GM12878 (cell line): ENCODE measurements around the gene ADM2. TPM values are rescaled to one million over a fixed set of nuclear protein-coding genes. Genes with fewer than 3 reads are reported as not detected.

Source experiments
- ATAC-seq: fragments of 200-7000 bp; cut with Tn5 transposase; 3 replicates; pipeline ENCODE4 v1.9.1; 2020; ENCODE audit warnings: mild to moderate bottlenecking, moderate library complexity
- BruUV-seq: library from RNA; stranded (reverse); fragments of 400-500 nt; replicated peaks from 2 replicates; lab custom pipeline; 2021; lab: Mats Ljungman, UMichigan
- CTCF ChIA-PET: fragments of 300-600 bp; sonication (Branson Sonifier 250); formaldehyde crosslinking; extraction: SDS; loops from one replicate; lab custom pipeline; 2021; ENCODE audit warnings: inconsistent platforms; lab: Yijun Ruan, JAX
- POLR2A ChIA-PET: fragments of 350-600 bp; formaldehyde crosslinking; extraction: SDS; loops from one replicate; lab custom pipeline; 2021; ENCODE audit warnings: inconsistent platforms; lab: Charles Lee
- RAD21 ChIA-PET: fragments of 300-600 bp; sonication (Branson Sonifier 250); formaldehyde crosslinking; loops from one replicate; lab custom pipeline; 2023; ENCODE audit warnings: antibody characterized with exemption; ENCODE audit not compliant: unreplicated experiment; lab: Charles Lee
- SMC1A ChIA-PET: fragments of 300-600 bp; sonication (Branson Sonifier 250); formaldehyde crosslinking; loops from one replicate; lab custom pipeline; 2023; ENCODE audit not compliant: unreplicated experiment, uncharacterized antibody; lab: Charles Lee
- DNase-seq: peaks from one replicate; pipeline ENCODE4 v3.0.0-alpha.2; 2011; ENCODE audit warnings: low read depth, low spot score
- FAIRE-seq: peaks from 3 replicates; lab custom pipeline; 2011; peaks lifted over from hg19 to GRCh38; lab: Jason Lieb, UNC
- H2AFZ ChIP-seq: 2 replicates; pipeline ENCODE4 v1.6.0; 2011; ENCODE audit warnings: low read depth, low read length, control low read depth; ENCODE audit not compliant: control insufficient read depth
- H3K27ac ChIP-seq: 2 replicates; pipeline ENCODE4 v1.5.1; 2011; ENCODE audit warnings: control low read depth; ENCODE audit not compliant: control insufficient read depth, insufficient read depth
- H3K27me3 ChIP-seq, 2 experiments: replicated peaks in 1 of 2; 2 replicates each; pipeline versions ENCODE4 v1.6.0 to v1.6.1; 2011; ENCODE audit warnings: low read length in 1 of 2; ENCODE audit not compliant: control insufficient read depth in 2 of 2, insufficient read depth in 2 of 2
- H3K36me3 ChIP-seq, 2 experiments: 2 replicates each; pipeline ENCODE4 v1.5.1; 2011; ENCODE audit warnings: low read length in 1 of 2; ENCODE audit not compliant: control insufficient read depth in 2 of 2, insufficient read depth in 2 of 2
- H3K4me1 ChIP-seq: 2 replicates; pipeline ENCODE4 v1.6.1; 2011; ENCODE audit warnings: mild to moderate bottlenecking, low read length, moderate library complexity, mixed read lengths; ENCODE audit not compliant: control insufficient read depth, insufficient read depth
- H3K4me2 ChIP-seq: 2 replicates; pipeline ENCODE4 v1.6.0; 2011; ENCODE audit warnings: control low read depth; ENCODE audit not compliant: control insufficient read depth, insufficient read depth
- H3K4me3 ChIP-seq: fragments of 200-600 bp; sonication (generic); 2 replicates; pipeline ENCODE4 v1.5.1; 2016
- H3K79me2 ChIP-seq: 2 replicates; pipeline ENCODE4 v1.6.0; 2011; ENCODE audit warnings: low read length; ENCODE audit not compliant: control insufficient read depth, insufficient read depth
- H3K9ac ChIP-seq: 2 replicates; pipeline ENCODE4 v1.8.0; 2011; ENCODE audit warnings: low read length, control low read depth, mixed read lengths; ENCODE audit not compliant: control insufficient read depth, insufficient read depth
- H3K9me3 ChIP-seq: replicated peaks from 3 replicates; pipeline ENCODE4 v1.5.1; 2011; ENCODE audit warnings: mild to moderate bottlenecking, low read length; ENCODE audit not compliant: control insufficient read depth, insufficient read depth
- H4K20me1 ChIP-seq: 2 replicates; pipeline ENCODE4 v1.6.0; 2011; ENCODE audit not compliant: control insufficient read depth, insufficient read depth
- EP300 ChIP-seq, 2 experiments: fragments of 150-350 bp in 1 of 2; IDR thresholded peaks; 2 replicates each; pipeline ENCODE4 v1.6.1; 2011 to 2012; ENCODE audit warnings: low read depth in 2 of 2, low read length in 2 of 2, borderline replicate concordance in 1 of 2, improper control_type of control experiment in 1 of 2, inconsistent platforms in 1 of 2; ENCODE audit not compliant: control insufficient read depth in 1 of 2
- HCFC1 ChIP-seq: fragments of 150-350 bp; IDR thresholded peaks from 2 replicates; pipeline ENCODE4 v1.6.1; 2014; ENCODE audit warnings: low read length
- IKZF1 ChIP-seq: fragments of 450-650 bp; conservative IDR thresholded peaks from 2 replicates; pipeline ENCODE4 v1.6.1; 2017; ENCODE audit warnings: antibody characterized with exemption, mild to moderate bottlenecking
- MTA3 ChIP-seq: IDR thresholded peaks from 2 replicates; pipeline ENCODE4 v1.6.1; 2012; ENCODE audit warnings: low read length, inconsistent platforms, borderline replicate concordance
- NFYA ChIP-seq: IDR thresholded peaks from 2 replicates; pipeline ENCODE4 v1.6.1; 2011; ENCODE audit warnings: low read depth, mild to moderate bottlenecking, low read length, improper control_type of control experiment, borderline replicate concordance
- RELA ChIP-seq: fragments of 450-650 bp; IDR thresholded peaks from 2 replicates; pipeline ENCODE4 v1.8.0; 2014; ENCODE audit warnings: borderline replicate concordance; ENCODE audit not compliant: partially characterized antibody
- SMAD1 ChIP-seq: fragments of 450-650 bp; IDR thresholded peaks from 2 replicates; pipeline ENCODE4 v1.6.1; 2018; ENCODE audit warnings: mild to moderate bottlenecking, low read depth; ENCODE audit not compliant: partially characterized antibody
- WGBS: methylation state at CpG from one replicate; pipeline ENCODE4 v1.1.6; 2016; ENCODE audit warnings: low lambda C conversion rate; ENCODE audit not compliant: insufficient replicate concordance, insufficient coverage; ENCODE audit errors: missing lambda C conversion rate; 5-methylcytosine and 5-hydroxymethylcytosine counted together
- in situ Hi-C: fragments of 300-500 bp; cut with MboI; formaldehyde crosslinking; loops from 9 replicates; pipeline ENCODE4 v1.14.3; 2018; ENCODE audit warnings: mixed read lengths
- intact Hi-C: fragments of 100-400 bp; cut with micrococcal nuclease; formaldehyde crosslinking; loops from one replicate; pipeline ENCODE4 v1.14.2; 2022; ENCODE audit not compliant: unreplicated experiment
- polyA plus RNA-seq, 11 experiments: library from polyadenylated mRNA; depleted of rRNA in 4 of 11; unstranded in 6 of 11; stranded (reverse) in 5 of 11; fragments of >200 nt; fragmentation: Nextera tagmentation in 4 of 11; fragmentation: Illumina TruSeq in 1 of 11; extraction: Ambion mirVana in 4 of 11; extraction: Trizol in 1 of 11; gene quantifications; 1 replicate in 1 of 11; 2 replicates in 10 of 11; pipeline versions ENCODE4 v1.2.1 to v1.2.3, GENCODE V29; 2011 to 2016; ENCODE audit warnings: inconsistent platforms in 2 of 11, missing spikeins in 2 of 11, low read depth in 1 of 11
- total RNA-seq, 4 experiments: library from RNA; depleted of rRNA in 3 of 4; stranded (reverse); fragments of >200 nt in 3 of 4; fragmentation: Illumina TruSeq in 1 of 4; extraction: Trizol in 1 of 4; gene quantifications; 2 replicates each; pipeline versions ENCODE4 v1.2.1 to v1.2.3, GENCODE V29; 2013 to 2021
- TF ChIP-seq, protein P1 (sequence below): IDR thresholded peaks from 2 replicates; pipeline ENCODE4 v1.6.1; 2011; ENCODE audit warnings: mild to moderate bottlenecking, low read depth, low read length, moderate library complexity; ENCODE audit not compliant: insufficient replicate concordance
- TF ChIP-seq, protein P2 (sequence below): fragments of 450-650 bp; conservative IDR thresholded peaks from 2 replicates; pipeline ENCODE4 v1.6.1; 2017; ENCODE audit warnings: mild to moderate bottlenecking, moderate library complexity
- TF ChIP-seq, protein P3 (sequence below): fragments of 450-650 bp; IDR thresholded peaks from 2 replicates; pipeline ENCODE4 v1.6.1; 2017; ENCODE audit warnings: mild to moderate bottlenecking, moderate library complexity
- TF ChIP-seq, protein P4 (sequence below): IDR thresholded peaks from 2 replicates; pipeline ENCODE4 v1.6.1; 2012; ENCODE audit warnings: low read depth, low read length, improper control_type of control experiment

ADM2 gene
- total and polyA plus RNA-seq, 10 of the 15 experiments (the other 5 are each of a cell fraction or from before 2014, with no cell fraction given): 0.02 to 0.33 (median 0.12) TPM; not detected in 2

DNA sequence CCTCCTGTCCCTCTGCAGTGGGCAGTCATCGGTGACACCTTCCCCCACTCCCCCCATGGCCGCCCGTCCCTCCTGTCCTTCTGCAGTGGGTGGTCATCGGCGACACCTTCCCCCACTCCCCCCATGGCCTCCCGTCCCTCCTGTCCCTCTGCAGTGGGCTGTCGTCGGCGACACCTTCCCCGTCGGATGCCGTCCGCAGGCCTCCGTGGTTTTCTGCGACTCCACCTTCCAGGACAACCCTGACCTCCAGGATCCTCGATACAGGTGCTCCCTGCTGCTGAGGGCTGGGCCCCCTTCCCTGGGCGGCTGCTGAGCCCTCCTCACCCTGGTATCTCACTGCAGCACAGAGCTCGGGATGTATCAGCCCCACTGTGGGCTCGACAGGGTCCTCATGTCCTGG lies 7.5 kb downstream of the ADM2 start (continued):
- TF ChIP-seq RELA (no peak), NFYA (no peak), SMAD1 (no peak), IKZF1 (no peak)
- TF ChIP-seq, protein P1, sequence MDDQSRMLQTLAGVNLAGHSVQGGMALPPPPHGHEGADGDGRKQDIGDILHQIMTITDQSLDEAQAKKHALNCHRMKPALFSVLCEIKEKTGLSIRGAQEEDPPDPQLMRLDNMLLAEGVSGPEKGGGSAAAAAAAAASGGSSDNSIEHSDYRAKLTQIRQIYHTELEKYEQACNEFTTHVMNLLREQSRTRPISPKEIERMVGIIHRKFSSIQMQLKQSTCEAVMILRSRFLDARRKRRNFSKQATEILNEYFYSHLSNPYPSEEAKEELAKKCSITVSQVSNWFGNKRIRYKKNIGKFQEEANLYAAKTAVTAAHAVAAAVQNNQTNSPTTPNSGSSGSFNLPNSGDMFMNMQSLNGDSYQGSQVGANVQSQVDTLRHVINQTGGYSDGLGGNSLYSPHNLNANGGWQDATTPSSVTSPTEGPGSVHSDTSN: no peak
- TF ChIP-seq, protein P2, sequence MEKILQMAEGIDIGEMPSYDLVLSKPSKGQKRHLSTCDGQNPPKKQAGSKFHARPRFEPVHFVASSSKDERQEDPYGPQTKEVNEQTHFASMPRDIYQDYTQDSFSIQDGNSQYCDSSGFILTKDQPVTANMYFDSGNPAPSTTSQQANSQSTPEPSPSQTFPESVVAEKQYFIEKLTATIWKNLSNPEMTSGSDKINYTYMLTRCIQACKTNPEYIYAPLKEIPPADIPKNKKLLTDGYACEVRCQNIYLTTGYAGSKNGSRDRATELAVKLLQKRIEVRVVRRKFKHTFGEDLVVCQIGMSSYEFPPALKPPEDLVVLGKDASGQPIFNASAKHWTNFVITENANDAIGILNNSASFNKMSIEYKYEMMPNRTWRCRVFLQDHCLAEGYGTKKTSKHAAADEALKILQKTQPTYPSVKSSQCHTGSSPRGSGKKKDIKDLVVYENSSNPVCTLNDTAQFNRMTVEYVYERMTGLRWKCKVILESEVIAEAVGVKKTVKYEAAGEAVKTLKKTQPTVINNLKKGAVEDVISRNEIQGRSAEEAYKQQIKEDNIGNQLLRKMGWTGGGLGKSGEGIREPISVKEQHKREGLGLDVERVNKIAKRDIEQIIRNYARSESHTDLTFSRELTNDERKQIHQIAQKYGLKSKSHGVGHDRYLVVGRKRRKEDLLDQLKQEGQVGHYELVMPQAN: no peak

DNA sequence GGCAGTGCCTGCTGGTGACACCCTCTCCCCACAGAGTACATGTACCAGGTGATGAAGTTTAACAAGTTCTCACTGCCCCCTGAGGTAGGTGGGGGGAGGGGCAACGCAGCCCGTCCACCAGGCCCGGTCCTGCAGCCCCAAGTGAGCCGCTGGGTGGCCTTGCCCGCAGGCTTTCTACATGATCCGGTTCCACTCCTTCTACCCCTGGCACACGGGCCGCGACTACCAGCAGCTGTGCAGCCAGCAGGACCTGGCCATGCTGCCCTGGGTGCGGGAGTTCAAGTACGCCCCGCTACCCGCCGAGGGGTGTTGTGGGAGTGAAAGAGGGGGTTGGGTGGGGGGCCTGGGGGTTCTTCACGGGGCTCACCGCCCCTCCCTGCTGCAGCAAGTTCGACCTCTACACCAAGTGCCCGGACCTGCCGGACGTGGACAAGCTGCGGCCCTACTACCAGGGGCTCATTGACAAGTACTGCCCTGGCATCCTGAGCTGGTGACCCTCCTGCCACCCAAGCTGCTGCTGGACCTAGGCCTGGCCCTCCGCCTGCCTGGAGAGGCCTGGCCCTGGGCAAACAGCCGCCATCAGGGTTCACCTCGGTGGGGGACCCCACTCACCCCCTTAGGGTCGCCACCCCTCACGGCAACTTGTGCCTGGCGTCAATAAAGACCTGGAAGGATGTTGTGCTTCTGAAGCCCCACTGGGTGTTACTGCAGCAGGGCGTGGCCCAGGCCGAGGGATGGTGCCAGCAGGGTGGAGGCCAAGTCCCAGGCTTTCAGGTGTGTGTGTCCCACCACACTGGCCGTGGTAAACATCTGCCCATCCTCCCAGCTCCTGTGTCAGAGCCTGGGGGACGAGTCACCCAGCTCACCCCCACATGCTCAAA lies 8.3 kb downstream of the ADM2 start:
- Histone ChIP-seq H3K4me3 (no peak overlapping the region), H3K9me3 (no peaks in the 10 kb centered on the region), H3K27ac (no peak overlapping the region), H3K9ac (no peak overlapping the region), H3K4me1 (peaks cover 5% of the 10 kb centered on the region), H3K79me2 (no peaks in the 10 kb centered on the region), H4K20me1 (no peaks in the 10 kb centered on the region), H3K4me2 (no peak overlapping the region), H2AFZ (no peak overlapping the region), H3K36me3 (no peaks in the 10 kb centered on the region), H3K27me3 (no peaks in the 10 kb centered on the region)
- no TSS peak for BruUV-seq
- in situ Hi-C loops: loop anchor here (10.0 kb wide), 1 partner anchor 235 kb away; the partner anchor contains the start of gene HDAC10
- ChIA-PET CTCF (no interaction called here), RAD21 (interaction anchor here (0.6 kb wide), 1 partner anchor 165 kb away, joined by 3 read pairs; no protein-coding TSS in a partner anchor), SMC1A (no interaction called here), POLR2A (no interaction called here)
- DNase-seq (no peak), FAIRE-seq (no peak), ATAC-seq (no peak)
- WGBS: 74% methylated on average over 20 of the region's 31 CpGs
- intact Hi-C loops: no loop called here
- TF ChIP-seq, protein P3, sequence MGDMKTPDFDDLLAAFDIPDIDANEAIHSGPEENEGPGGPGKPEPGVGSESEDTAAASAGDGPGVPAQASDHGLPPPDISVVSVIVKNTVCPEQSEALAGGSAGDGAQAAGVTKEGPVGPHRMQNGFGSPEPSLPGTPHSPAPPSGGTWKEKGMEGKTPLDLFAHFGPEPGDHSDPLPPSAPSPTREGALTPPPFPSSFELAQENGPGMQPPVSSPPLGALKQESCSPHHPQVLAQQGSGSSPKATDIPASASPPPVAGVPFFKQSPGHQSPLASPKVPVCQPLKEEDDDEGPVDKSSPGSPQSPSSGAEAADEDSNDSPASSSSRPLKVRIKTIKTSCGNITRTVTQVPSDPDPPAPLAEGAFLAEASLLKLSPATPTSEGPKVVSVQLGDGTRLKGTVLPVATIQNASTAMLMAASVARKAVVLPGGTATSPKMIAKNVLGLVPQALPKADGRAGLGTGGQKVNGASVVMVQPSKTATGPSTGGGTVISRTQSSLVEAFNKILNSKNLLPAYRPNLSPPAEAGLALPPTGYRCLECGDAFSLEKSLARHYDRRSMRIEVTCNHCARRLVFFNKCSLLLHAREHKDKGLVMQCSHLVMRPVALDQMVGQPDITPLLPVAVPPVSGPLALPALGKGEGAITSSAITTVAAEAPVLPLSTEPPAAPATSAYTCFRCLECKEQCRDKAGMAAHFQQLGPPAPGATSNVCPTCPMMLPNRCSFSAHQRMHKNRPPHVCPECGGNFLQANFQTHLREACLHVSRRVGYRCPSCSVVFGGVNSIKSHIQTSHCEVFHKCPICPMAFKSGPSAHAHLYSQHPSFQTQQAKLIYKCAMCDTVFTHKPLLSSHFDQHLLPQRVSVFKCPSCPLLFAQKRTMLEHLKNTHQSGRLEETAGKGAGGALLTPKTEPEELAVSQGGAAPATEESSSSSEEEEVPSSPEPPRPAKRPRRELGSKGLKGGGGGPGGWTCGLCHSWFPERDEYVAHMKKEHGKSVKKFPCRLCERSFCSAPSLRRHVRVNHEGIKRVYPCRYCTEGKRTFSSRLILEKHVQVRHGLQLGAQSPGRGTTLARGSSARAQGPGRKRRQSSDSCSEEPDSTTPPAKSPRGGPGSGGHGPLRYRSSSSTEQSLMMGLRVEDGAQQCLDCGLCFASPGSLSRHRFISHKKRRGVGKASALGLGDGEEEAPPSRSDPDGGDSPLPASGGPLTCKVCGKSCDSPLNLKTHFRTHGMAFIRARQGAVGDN: no peak
- no peak for TF ChIP-seq HCFC1
- TF ChIP-seq EP300 (IDR thresholded peaks at IDR 0.05; ENCODE audit: borderline replicate concordance in 1 of 2, control insufficient read depth in 1 of 2, low read depth in 2 of 2, low read length in 2 of 2): no peak
- TF ChIP-seq, protein P4, sequence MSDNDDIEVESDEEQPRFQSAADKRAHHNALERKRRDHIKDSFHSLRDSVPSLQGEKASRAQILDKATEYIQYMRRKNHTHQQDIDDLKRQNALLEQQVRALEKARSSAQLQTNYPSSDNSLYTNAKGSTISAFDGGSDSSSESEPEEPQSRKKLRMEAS: no peak
- no peak for TF ChIP-seq MTA3
